Activated CD4-positive, CD25-positive, alpha-beta regulatory T cell (primary cell): ENCODE results near the gene CRB2.

ENCODE experiments used
- DNase-seq, 4 experiments: peaks; one replicate each; lab custom pipeline; 2025; lab: John Stamatoyannopoulos, UW

CRB2 gene

GRCh38 chr9:123364241-123364824 lies 8.3 kb downstream of the CRB2 start:
- no peak for DNase-seq

- no peak for DNase-seq
Measured at GRCh38 chr9:123365287-123365880, 9.4 kb downstream of the CRB2 start.

DNA sequence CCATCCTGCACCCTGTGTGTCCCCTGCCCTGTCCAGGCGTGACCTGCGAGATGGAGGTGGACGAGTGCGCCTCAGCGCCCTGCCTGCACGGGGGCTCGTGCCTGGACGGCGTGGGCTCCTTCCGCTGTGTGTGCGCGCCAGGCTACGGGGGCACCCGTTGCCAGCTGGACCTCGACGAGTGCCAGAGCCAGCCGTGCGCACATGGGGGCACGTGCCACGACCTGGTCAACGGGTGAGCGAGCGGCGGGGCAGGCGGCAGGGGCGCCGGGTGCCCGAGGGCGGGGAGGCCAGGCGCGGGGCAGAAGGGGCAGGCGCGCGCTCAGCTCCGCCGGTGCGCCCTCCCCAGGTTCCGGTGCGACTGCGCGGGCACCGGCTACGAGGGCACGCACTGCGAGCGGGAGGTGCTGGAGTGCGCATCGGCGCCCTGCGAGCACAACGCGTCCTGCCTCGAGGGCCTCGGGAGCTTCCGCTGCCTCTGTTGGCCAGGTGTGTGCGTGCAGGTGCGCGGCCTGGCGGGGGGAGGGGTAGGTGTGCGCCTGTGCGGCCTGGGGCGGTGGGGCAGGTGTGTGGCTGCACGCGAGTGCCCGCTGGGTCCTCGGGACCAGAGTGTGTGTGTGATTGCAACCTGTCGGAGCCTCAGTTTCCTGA lies 10.0 kb downstream of the CRB2 start:
- no peak for DNase-seq

DNA sequence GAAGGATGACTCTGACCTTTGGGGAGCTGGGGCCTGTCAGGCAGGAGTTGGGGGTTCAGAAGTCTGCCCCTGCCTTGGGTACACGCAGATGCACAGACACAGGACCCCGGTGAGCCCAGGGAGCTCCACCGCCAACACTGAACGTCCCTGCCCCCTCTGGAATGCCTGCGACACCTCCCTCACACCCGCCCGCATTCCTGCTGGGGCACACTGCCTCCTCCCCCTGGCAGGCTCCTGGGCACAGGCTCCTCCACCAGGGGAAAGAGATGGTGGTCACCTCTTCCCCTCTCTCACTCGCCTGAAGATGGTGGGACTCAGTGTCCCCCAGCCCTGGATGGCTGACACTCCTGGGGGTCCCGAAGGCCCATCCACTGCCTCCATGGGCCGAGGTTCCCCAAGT lies 12.0 kb downstream of the CRB2 start:
- no peak for DNase-seq

- DNase-seq: no peak
Measured at GRCh38 chr9:123368536-123369153, 12.6 kb downstream of the CRB2 start.

GRCh38 chr9:123369296-123369695 lies 13.3 kb downstream of the CRB2 start:
- DNase-seq: no peak

DNA sequence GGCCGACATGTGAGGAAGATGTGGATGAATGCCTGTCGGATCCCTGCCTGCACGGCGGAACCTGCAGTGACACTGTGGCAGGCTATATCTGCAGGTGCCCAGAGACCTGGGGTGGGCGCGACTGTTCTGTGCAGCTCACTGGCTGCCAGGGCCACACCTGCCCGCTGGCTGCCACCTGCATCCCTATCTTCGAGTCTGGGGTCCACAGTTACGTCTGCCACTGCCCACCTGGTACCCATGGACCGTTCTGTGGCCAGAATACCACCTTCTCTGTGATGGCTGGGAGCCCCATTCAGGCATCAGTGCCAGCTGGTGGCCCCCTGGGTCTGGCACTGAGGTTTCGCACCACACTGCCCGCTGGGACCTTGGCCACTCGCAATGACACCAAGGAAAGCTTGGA lies 14.1 kb downstream of the CRB2 start:
- no peak for DNase-seq

GRCh38 chr9:123370526-123371227 lies 14.7 kb downstream of the CRB2 start:
- no peak for DNase-seq

- no peak for DNase-seq
Measured at GRCh38 chr9:123371228-123371584, 15.2 kb downstream of the CRB2 start.

- no peak for DNase-seq
Measured at GRCh38 chr9:123371805-123372590, 16.0 kb downstream of the CRB2 start.

DNA sequence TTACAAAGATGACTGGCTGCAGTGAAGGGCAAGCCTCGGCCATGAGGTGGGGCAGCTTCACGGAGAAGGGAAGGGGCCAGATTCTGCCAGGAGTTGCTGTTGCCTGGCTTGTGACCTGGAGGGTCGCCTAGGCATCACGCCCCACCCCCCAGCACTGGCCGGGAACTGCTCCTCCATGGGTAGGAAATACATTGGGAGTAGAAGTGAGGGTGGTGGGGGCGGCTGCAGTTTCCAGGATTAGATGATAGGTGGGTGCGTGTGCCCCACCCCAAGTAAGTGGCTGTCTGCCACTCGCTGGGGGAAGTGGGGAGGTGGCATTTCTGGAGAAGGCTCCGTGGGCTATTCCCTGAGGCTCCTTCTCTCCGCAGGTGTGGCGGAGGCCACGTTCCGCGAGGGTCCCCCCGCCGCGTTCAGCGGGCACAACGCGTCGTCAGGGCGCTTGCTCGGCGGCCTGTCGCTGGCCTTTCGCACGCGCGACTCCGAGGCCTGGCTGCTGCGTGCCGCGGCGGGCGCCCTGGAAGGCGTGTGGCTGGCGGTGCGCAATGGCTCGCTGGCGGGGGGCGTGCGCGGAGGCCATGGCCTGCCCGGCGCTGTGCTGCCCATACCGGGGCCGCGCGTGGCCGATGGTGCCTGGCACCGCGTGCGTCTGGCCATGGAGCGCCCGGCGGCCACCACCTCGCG lies 16.9 kb downstream of the CRB2 start:
- no peak for DNase-seq

DNA sequence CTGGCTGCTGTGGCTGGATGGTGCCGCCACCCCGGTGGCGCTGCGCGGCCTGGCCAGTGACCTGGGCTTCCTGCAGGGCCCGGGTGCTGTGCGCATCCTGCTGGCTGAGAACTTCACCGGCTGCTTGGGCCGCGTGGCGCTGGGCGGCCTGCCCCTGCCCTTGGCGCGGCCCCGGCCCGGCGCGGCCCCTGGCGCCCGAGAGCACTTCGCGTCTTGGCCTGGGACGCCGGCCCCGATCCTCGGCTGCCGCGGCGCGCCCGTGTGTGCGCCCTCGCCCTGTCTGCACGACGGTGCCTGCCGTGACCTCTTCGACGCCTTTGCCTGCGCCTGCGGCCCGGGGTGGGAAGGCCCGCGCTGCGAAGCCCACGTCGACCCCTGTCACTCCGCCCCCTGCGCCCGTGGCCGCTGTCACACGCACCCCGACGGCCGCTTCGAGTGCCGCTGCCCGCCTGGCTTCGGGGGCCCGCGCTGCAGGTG lies 17.5 kb downstream of the CRB2 start:
- DNase-seq: no peak

GRCh38 chr9:123373946-123374345 lies 17.9 kb downstream of the CRB2 start:
- DNase-seq: no peak

DNA sequence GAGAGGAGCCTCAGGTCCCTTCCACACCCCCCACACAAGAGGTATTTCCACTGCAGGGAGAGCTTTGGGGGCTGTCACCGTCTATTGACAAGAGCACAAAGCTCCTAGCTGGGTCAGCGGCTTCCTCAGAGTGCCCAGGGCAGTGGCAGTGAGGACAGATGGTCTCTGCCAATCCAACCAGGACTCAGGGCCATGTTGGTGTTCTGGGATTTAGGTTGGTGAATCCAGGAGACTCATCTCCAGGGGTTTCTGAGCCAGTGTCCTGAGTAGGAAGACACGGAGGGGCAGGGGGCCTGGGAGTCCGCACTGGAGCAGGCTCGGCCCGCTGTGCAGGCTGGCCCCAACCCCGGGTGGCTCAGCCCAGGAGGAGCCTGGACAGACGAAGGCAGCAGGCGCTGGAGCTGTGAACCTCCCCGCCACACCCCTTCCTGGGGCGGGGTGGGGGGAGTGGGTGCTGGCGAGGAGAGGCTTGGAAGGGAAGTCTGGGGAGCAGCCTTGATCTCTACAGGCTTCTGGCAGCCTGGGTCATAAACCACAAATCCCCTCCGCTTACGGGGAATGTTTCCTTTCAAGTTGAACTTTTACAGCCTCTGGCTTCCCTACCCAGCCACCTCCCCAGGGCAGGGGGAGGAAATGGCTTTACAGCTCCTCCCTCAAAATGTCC lies 19.6 kb downstream of the CRB2 start:
- DNase-seq: no peak

DNA sequence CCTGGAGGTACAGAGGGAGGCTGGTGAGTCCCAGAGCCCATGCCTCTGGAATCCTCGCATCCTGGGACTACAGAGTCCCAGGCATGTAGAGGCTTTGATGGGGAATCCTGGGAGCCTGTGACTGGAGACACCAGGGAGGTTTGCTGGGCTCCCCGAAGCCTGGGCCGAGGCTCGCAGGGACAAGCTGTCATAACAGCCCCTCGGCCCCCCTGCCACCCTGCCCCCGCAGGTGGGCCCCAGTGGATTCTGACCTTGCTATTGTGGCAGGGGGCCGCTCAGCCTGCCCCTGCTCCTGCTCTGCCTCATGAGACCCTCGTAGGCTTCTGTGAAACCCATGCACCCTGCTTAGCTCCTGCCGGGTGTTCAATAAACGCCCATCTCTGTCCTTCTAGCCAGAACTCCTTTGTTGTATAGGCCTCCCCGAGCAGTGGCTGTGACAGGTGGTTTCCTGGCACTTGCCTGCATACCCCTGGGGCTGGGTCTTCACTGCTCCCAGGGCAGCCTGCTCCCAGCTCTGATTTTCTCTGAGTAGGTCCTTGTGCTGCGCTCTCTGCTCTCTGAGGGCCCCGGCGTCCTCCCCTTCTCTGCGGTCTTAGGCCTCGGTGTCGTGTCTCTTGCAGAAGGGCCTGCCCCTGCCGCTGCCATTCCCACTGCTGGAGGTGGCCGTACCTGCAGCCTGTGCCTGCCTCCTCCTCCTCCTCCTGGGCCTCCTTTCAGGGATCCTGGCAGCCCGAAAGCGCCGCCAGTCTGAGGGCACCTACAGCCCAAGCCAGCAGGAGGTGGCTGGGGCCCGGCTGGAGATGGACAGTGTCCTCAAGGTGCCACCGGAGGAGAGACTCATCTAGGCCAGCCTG lies 20.4 kb downstream of the CRB2 start:
- DNase-seq: no peak

- no peak for DNase-seq
Measured at GRCh38 chr9:123377211-123377971, 21.4 kb downstream of the CRB2 start.

GRCh38 chr9:123378025-123378424 lies 22.0 kb downstream of the CRB2 start:
- no peak for DNase-seq

DNA sequence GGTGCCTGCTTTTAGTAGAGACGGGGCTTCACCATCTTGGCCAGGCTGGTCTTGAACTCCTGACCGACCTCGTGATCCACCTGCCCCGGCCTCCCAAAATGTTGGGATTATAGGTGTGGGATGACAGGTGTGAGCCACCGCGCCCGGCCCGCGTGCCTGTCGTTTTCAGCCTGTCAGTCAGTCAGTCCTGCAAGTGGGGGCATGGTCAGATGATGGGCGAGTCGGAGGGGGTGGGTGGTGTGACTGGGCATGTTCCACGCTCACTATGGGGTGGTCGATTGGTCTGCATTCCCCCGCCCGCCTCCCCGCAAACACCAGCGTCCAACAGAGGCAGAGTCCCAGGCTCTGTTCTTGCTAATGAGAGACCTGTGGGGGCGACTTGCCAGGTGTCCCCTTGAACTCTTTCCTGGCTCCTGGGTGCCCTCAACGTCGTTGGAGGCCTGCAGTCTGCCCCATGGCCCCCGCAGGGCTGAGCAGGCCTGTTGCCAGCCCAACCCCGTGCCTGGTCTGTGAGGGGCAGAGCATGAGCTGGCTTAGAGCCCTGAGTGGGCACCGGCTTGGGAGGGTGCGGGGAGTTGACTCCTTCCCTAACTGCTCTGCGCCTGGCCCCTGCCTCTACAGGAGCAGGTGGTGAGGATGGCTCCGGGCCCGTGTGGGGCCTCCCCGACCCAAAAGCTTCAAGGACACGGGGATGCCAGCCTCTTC lies 23.1 kb downstream of the CRB2 start:
- DNase-seq: no peak
